Astrocyte of the spinal cord (primary cell): ENCODE data around the gene VILL.

Experiments used
- DNase-seq: peaks from one replicate; pipeline ENCODE4 v3.0.0; 2011; ENCODE audit warnings: low read depth, low spot score
- H3K4me3 ChIP-seq: 2 replicates; pipeline ENCODE4 v1.5.1; 2011; ENCODE audit warnings: low read depth, mild to moderate bottlenecking, low read length, moderate library complexity
- CTCF ChIP-seq: IDR thresholded peaks from 2 replicates; pipeline ENCODE4 v1.5.1; 2012; ENCODE audit warnings: low read depth, mild to moderate bottlenecking, low read length, inconsistent platforms
- in situ Hi-C: cut with HindIII; loops from 2 replicates; pipeline ENCODE4 v1.10.0; 2017; ENCODE audit warnings: low sequenced_read_pairs

VILL gene

GRCh38 chr3:38015984-38016383 is 25.4 kb downstream of the VILL start:
- no peak for TF ChIP-seq CTCF
- in situ Hi-C loops, result no loop called here
- no peak overlapping the region for H3K4me3 ChIP-seq
- no peak for DNase-seq

GRCh38 chr3:38016410-38016809 is 25.8 kb downstream of the VILL start:
- no peak overlapping the region for H3K4me3 ChIP-seq
- DNase-seq, result no peak
- in situ Hi-C loops, result no loop called here
- TF ChIP-seq CTCF, result no peak

- no peak for DNase-seq
- H3K4me3 ChIP-seq, result no peak overlapping the region
- in situ Hi-C loops, result no loop called here
- TF ChIP-seq CTCF, result no peak
Measured at GRCh38 chr3:38016847-38017444, 26.4 kb downstream of the VILL start.

- no peak overlapping the region for H3K4me3 ChIP-seq
- no peak for TF ChIP-seq CTCF
- no peak for DNase-seq
Measured at GRCh38 chr3:38017445-38018295, 27.1 kb downstream of the VILL start.

GRCh38 chr3:38018296-38019266 is 28.0 kb downstream of the VILL start:
- no peak for TF ChIP-seq CTCF
- H3K4me3 ChIP-seq, result no peak overlapping the region
- DNase-seq, result no peak
- in situ Hi-C loops, result no loop called here

More at GRCh38 chr3:38017445-38018295, 27.1 kb downstream of the VILL start:
- in situ Hi-C loops, result no loop called here

- in situ Hi-C loops, result no loop called here
- no peak overlapping the region for H3K4me3 ChIP-seq
- no peak for TF ChIP-seq CTCF
- DNase-seq, result no peak
Measured at GRCh38 chr3:38019658-38020341, 29.2 kb downstream of the VILL start.
